HG02763 (cell line): ENCODE data around the gene MDM4.
"Not testable (repeated sequence)": the region's sequence is repeated elsewhere in the genome, so short reads cannot be mapped to it uniquely, and the experiment has no call there.

ENCODE experiments used
- ATAC-seq: cut with Tn5 transposase; IDR thresholded peaks from one replicate; pipeline ENCODE4 v1.9.1; 2021; ENCODE audit warnings: mild to moderate bottlenecking, moderate library complexity; ENCODE audit not compliant: unreplicated experiment

The MDM4 gene

DNA sequence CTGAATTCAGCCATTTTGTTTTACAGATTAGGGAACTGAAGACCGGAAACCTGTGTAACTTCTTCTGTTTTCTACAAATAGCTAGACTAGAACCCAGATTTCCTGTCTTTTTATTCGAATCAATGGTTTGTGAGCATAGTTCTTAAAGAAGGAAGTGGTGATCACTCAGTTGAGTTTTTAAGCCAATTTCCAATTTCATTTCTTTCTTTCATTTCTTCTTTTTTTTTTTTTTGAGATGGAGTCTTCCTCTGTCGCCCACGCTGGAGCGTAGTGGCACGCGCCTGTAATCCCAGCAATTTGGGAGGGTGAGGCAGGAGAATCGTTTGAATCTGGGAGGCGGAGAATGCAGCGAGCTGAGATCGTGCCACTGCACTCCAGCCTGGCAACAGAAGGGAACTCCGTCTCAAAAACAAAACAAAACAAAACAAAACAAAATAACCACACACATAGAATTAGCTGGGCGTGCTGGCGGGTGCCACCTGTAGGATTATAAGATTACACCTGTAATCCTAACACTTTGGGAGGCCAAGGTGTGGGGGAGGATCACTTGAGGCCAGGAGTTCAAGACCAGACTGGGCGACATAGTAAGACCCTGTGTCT lies 3.0 kb upstream of the MDM4 start:
- no peak for ATAC-seq

DNA sequence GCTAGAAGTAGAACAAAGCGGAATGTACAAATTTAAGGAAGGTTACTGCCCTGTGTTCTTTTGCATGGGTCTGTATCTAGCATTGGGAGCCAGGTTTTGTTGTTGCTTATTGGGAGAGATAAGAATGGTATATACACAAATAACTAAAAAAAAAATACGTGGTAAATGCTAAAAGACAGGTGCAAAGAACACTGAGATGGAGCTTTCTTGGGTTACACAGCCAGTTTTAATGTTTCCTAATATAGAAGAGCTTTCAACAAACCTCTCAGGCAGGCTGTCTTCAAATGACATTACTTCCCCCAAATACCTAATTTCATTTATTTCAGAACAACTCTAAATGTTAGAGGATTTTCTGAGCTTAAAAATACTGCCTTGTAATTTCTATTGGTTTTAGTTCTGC lies 1.4 kb upstream of the MDM4 start:
- ATAC-seq: no peak

DNA sequence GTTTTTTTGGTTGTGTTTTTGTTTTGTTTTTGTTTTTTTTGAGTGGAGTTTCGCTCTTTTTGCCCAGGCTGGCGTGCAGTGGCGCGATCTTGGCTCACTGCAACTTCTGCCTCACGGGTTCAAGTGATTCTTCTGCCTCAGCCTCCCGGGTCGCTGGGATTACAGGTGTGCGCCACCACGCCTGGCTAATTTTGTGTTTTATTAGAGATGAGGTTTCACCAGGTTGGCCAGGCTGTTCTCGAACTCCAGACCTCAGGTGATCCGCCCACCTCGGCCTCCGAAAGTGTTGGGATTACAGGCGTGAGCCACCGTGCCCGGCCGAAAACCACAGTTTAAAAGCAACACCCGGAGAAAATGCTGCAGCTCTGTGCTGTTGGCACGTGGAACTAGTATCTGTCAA lies 1.2 kb downstream of the MDM4 start:
- not testable (repeated sequence) for ATAC-seq

DNA sequence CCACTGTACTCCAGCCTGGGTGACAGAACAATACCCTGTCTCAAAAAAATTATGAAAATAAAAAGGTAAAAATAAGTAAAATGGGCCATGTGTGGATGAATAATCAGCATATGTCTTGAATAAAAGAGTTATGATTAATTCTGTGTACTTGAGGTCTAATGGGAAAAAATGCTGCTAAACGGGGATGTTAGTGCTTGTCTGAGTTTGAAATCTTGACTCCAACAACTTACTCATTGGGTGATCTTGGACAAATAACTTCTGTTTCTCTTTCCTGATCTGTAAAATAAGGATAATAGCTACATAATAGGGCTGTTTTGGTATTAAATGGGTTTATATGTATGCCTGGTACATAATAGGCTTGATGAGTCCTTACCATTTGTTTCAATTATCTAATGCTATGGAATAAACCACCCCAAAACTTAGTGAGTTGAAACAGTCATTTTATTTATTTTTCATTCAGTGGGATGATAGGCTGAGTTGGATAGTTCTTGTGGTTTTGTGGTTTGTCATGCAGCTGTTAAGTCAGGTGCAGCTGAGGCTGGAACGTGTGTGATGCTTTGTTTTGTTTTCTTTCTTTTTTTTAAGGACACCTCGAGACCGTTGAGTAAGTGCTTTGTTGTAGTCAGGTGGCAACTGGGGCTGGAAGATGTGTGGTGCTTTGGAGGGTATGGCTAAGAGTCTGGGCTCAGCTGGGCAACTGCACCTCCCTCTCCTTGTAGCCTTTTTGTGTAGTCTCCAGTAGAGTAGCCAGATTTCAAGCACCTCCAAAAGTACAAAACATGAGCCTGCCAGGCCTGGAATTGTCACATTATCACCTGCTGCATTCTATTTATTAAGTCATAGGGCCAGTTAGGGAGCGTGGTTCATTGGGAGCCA lies 4.9 kb downstream of the MDM4 start:
- peak; percentile 46 for ATAC-seq

DNA sequence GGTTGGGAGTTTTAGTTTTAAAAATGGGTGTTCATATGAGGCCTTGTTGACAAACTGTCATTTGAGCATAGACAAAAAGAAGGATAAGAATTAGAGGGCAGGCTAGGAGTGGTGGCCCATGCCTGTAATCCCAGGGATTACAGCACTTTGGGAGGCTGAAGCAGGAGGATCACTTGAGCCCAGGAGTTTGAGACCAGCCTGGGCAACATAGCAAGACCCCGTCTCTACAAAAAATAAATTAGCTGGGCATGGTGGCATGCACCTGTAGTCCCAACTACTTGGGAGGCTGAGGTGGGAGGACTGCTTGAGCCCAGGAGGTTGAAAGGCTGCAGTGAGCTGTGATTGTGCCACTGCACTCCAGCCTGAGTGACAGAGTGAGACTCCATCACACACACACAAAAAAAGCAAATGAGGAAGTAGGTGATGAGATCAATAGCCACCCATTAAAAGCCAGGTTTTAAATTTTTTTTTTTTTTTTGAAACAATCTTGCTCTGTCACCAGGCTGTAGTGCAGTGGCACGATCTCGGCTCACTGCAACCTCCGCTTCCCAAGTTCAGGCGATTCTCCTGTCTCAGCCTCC lies 5.8 kb downstream of the MDM4 start:
- not testable (repeated sequence) for ATAC-seq

DNA sequence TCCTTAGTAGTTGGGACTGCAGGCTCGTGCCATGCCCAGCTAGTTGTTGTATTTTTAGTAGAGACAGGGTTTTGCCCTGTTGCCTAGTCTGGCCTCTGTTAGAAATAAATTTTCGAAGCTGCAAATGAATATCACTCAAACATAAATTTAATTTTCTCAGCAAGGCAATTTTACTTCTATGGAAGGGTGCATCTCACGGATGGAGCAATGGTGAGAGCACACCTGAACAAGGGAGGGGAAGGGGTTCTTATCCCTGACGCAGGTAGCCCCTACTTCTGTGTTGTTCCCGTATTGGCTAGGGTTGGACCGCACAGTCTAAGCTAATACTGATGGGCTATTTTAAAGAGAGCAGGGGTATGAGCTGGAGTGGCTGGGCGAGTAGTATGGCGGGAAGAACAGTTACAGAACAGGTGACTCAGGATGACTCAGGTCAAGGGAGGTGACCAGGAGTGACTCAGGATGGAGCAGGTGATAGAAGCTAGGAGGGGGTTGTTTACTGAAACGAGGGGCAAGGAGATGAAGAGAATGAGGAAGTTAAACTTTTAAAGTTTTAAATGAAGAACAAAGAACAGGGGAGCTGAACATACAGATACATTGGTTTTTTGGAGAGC lies 7.5 kb downstream of the MDM4 start:
- ATAC-seq: no peak

DNA sequence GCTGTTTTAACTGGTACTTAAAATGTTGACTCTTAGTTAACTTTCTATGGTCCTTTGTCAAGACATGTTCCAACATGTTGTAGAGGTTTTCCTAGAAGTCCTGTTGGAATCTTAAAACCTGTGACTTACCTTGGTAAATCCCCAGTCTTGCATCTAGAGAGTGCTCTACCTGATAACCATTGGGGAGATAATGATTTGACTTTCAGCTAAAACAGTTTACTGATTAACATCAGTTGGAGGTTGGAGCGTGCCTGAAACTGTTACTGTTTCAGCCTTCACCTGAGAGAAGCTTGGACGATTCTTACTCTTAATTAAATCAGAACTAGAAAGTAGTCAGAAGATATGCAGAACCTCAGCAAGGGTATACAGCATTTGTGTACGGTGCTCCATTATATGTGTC lies 8.8 kb downstream of the MDM4 start:
- ATAC-seq: no peak

DNA sequence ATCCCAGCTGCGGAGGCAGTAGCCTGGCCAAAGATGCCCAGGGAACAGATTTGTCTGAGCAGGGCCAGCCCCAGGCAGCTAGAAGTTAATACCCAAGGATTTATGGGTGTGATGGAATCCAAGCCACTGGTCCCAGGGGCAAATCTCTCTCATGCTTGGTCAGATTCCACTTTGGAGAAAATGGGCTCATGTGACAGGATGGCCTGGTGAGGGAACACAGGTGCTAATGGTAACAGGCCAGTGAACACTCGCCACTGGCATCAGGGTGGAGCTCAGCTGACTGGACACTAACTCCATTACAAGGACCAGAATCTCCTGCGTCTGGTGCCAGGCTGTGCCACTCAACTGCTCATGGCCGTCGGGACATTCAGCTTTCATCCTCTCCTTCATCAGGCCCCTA lies 12.0 kb downstream of the MDM4 start:
- ATAC-seq: no peak

DNA sequence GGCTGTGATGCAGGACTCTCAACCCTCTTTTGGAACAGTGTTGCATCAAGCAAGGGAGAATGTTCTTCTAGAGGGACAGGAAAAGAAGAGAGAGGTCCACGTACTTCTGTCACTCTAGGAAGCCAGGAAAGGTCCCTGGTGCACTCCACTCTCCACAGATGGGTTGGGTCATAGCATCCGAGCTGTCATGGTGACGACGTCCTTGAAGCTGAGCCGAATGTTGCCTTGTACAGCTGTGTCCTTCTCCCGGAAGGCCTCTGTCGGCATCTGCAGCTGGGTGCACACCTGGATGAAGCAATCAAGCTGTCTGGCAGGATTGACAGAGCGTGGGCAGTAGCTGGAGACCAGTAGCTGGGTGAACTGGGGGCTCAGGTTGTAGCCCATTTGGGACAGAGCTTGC lies 12.5 kb downstream of the MDM4 start:
- no peak for ATAC-seq

DNA sequence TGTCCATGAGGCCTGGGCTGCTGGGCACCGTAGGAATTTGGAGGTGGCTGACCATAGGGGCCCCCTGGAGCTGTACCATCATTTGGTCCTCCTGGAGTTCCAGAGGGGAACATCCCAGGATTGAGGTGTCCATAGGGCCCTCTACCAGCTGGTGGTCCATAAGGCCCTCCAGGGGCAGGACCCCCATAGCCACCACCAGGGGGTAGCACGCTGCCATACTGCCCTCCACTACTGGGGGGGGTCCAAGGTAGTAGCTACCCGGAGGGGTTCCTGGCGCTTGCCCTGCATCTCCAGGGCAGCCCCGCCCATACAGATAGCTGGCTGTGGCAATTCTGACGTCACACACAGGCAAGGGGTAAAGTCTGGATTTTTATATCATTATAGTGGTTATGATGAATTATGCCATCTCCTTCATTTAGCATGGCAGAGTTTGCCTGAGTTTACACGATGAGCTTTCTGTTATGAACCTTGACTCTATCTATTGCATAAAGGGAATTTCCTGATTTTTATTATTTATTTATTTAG lies 13.2 kb downstream of the MDM4 start:
- no peak for ATAC-seq

DNA sequence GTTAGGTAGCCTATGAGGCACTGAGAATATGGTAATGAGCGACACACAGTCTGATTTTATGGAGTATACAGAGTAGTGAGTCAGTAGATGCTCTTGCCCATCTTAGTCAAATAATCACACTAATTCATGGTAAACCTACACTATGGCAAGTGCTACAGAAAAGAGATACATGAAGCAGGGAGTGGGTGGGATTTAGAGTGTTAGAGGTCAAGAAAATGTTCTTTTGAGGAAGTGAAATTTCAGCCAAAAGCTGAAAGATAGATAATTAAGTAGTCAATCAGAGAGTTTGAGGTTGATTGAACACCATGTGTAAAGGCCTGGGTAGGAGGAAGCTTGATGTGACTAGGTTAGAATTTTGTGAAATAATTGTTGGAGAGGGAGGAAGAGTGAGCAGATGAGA lies 14.7 kb downstream of the MDM4 start:
- ATAC-seq: peak; percentile 82

DNA sequence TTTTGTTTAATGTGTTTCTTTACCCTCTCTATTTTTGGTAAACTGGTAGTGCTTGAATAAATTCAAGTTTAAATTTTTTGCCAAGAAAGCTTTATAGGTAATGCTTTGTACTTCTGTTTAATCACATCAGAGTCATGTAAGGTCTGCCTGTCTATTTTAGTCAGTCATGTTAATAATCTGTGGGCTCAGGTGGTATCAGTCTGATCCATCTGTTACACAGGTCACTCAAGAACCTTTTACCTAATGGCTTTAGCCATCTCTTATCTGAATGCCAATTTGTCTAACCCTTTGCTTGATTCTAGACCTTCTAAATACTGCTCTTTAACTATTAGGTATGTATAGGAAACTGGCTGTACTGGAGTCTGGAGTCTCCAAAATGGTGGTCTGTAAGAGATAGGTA lies 16.6 kb downstream of the MDM4 start:
- no peak for ATAC-seq

DNA sequence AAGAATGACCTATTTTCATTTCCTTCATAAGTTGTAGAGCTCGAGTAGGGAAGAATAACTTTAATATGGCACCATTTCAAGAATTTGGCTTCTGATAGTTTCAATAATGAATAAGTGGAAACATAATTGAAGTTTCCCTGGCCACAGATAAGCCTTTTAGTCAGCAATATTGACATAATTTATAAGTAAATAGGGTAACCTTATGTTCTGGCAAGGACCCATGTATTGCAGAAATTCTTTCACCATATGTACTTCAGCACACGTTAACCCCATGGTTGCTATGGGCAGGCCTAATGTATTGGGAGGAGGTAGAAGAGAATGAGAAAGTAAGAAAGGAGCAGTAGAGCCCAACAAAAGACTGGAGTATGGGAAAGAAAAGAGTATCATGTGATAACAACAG lies 25.4 kb downstream of the MDM4 start:
- no peak for ATAC-seq

DNA sequence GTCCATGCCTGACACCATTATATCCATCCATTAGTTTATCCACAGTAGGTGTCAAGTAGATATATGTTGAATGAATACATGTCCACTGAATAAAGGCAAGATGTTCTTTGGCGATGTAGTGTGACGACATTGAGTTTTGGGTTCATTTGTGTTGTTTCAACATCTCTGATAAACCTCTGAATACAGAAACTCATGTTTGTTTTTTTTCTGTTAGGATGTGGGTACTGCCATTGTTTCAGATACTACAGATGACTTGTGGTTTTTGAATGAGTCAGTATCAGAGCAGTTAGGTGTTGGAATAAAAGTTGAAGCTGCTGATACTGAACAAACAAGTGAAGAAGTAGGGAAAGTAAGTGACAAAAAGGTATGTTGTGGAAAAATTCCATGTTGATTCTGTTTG lies 28.1 kb downstream of the MDM4 start:
- no peak for ATAC-seq

DNA sequence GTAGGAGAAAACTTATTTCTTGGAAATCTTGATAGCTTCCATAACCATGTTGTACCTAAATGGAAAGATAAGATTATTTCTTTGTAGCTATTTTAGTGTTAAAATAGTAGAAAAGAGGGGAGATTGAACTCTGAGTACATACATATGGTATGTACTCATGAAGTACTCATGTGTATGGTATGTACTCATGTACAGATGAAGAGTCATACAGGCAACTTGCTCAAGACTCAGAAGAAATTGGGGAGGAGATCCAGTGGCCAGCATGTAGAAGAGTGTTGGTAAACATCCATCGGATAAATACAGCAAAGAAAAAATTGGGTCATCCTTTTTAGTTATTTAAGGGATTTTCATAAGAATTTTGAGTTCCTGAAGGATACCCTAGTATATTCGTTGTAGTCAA lies 29.0 kb downstream of the MDM4 start:
- ATAC-seq: no peak

DNA sequence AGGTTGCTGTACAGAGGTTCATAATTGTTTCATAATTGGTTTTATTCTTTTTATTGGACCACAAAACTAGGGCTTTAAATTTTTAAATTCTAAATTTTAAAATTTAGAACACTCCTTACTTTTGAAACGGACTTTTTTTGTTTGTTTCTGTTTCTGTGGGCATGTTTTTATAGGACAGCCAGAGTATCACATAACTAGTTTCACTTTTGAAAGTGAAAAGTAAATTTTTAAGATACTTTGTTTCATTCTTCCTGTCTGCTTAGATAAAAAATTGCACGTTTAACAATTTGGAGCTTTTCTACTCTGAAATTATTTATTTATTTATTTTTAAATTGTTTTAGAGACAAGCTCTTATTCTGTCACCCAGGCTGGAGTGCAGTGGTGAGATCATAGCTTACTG lies 29.7 kb downstream of the MDM4 start:
- ATAC-seq: no peak

DNA sequence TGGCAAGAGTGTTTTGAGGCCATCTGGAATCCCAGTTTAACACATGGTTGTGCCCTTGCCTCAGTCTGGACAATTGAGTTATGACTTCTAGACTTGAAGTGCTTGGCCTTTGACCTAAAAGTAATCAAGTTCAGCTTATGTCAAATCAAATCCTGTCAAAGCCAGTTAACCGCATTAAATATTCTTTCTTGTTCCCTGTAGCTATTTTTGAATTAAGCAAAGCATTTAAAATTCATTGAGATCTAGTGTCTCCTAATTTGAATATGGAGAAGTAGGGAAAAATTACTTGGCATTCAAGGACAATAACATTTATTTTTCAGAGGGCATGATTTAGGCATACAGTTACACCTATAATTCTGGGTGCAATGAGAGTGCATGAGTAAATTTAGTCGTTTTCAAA lies 32.1 kb downstream of the MDM4 start:
- no peak for ATAC-seq

DNA sequence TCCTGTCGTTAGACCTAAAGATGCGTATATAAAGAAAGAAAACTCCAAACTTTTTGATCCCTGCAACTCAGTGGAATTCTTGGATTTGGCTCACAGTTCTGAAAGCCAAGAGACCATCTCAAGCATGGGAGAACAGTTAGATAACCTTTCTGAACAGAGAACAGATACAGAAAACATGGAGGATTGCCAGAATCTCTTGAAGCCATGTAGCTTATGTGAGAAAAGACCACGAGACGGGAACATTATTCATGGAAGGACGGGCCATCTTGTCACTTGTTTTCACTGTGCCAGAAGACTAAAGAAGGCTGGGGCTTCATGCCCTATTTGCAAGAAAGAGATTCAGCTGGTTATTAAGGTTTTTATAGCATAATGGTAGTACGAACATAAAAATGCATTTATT lies 33.1 kb downstream of the MDM4 start:
- no peak for ATAC-seq

DNA sequence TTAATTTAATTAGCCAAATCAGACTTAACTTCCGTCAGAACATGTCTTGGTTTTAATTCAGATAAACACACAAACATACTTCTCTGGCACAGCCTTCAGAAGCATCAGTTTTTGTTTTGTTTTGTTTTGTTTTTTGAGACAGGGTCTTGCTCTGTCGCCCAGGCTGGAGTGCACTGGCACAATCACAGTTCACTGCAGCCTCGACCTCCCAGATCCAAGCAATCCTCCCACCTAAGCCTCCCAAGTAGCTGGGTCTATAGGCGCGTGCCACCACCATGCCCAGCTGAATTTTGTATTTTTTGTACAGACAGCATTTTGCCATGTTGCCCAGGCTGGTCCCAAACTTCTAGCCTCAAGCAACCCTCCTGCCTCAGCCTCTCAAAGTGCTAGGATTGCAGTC lies 34.7 kb downstream of the MDM4 start:
- no peak for ATAC-seq

DNA sequence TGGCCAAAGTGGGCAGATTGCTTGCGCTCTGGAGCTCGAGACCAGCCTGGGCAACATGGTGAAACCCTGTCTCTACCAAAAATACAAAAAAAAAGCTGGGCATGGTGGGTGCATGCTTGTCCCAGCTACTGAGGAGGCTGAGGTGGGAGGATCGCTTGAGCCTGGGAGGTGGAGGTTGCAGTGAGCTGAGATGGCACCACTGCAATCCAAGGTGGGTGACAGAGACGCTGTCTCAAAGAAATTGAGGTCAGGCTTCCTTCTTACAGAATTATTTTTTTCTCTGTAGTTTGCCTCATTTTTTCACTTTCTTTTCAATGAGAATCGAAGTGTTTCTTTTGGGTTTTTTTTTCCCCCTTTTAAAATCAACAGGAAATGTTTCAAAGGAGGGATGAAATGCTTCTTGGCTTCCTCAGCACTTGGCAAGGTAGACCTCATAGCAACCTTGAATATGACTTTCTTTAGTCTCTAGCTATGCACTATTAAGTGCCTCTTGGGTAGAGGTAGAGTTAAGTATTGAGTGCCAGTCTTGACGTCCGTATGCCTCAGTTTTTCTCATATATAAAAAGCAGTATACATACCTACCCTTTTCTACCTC lies 40.3 kb downstream of the MDM4 start:
- no peak for ATAC-seq

DNA sequence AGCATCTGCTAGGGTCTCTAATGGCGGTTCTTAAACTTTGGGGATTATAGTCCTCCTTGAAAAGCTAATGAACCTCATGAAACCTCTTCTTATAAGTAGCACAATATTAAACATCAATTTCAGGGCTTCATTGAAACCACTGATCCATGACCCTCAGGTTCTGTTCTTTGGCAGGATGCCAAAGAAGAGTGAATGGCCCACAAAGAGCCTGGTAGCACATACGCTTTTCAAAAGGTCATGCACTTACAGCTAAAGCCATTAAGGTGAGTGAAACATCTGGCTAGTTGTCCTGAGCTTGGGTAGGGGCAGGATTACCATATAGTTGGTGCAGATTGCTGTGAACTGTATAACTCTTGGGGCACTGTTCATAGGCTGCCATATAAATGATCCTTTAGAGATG lies 42.3 kb downstream of the MDM4 start:
- no peak for ATAC-seq
